ENCODE measurements around the gene ALPL.
"Not testable (repeated sequence)": the region's sequence is repeated elsewhere in the genome, so short reads cannot be mapped to it uniquely, and the experiment has no call there.

The ALPL gene

DNA sequence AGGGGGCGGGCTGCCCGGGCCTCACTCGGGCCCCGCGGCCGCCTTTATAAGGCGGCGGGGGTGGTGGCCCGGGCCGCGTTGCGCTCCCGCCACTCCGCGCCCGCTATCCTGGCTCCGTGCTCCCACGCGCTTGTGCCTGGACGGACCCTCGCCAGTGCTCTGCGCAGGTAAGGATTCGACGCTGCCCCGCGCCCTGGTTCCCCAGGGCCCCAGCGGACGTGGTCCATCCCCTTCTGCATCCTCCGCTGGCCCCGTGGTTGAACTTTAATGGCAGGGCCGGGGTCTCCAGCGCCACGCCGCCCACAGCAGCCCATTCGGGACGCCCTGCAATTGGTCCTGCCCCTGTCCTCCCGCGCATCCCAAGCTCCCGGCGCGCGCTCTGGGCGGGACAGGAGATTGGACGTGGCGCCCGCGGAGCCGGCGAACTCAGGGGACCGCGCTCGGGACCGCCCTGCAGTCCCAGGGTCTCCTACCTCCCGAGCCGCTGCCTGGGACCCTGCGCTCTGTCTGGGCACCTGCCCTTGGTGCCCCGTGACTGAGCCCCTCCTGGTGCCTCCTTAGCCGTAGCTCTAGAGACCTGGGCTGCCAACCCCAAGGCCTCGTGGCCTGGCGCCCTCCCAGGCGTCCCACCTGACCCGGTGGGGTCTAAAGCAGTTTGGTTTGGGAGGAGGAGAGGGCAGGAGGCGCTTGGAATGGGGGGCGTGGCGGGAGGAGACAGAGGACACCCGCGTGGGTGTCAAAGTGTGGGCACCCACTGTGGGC is at the start of gene ALPL:
ALPL (plus strand) TSS at position 73 of the 762 bp plus-strand sequence. CDS start 44,659 bp downstream, outside the sequence.
- Mint-ChIP-seq H3K27ac (peak within 1 kb of the TSS; percentile 1), H3K4me1 (peaks cover 11% of the 10 kb centered on the region), H3K4me3 (peak within 1 kb of the TSS; percentile 79), H3K27me3 (peaks cover 33% of the 10 kb centered on the region), H3K9me3 (no peaks in the 10 kb centered on the region), H3K36me3 (no peaks in the 10 kb centered on the region)

DNA sequence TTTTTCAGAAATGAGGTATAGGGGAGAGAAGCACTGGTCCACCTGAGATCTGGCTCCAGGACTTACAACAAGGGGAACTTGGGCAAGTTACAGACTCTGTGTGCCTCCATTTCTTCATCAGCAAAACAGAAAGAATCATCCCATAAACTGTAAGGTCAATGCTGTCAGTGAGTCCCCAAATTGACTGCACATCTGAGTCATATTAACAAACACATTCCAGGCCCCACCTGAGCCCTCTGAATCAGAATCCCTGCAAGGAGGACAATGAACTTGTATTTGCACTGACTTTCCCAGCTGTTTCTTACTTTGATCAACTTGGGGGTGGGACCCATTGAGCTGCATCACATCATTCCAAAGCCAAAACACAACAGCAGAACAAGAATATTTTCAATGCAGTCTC is 44.1 kb upstream of the ALPL start:
- H3K4me1 Mint-ChIP-seq, H3K36me3 Mint-ChIP-seq, H3K9me3 Mint-ChIP-seq, H3K27me3 Mint-ChIP-seq, H3K27ac Mint-ChIP-seq, H3K4me3 Mint-ChIP-seq: not testable (repeated sequence)

DNA sequence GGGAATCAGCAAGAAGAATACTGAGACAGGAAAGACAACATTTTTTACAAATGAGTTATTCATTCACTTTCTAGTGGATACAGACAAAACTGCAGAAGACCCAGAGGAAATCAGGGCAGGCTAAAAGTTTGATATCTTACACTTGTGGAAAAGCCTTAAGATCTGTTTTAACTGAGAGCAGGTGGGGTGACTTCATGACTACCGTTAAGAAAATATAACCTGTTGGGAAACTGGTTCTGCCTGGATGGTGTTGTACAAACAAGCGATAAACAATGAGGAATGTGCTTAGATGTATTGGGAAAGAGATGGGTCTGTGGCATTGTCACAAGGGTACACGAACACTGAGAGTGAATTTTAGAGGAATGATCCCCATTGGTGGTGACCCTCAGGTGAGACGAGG is 41.3 kb upstream of the ALPL start:
- H3K36me3 Mint-ChIP-seq, H3K4me1 Mint-ChIP-seq, H3K4me3 Mint-ChIP-seq, H3K9me3 Mint-ChIP-seq, H3K27me3 Mint-ChIP-seq, H3K27ac Mint-ChIP-seq: not testable (repeated sequence)

DNA sequence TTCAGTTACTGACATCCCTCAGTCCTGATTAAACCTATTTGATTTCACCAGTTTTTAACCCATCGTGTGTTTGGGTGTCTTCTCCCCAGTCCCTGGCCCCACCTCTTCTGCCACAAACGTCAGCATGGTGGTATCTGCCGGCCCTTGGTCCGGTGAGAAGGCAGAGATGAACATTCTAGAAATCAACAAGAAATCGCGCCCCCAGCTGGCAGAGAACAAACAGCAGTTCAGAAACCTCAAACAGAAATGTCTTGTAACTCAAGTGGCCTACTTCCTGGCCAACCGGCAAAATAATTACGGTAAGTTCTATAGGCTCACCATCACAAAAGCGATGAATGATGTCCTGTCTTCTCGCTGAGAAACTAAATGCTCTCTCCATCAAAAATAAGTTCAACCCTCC is 40.6 kb upstream of the ALPL start:
- Mint-ChIP-seq H3K27ac (no peak overlapping the region), H3K36me3 (peaks cover 6% of the 10 kb centered on the region)

DNA sequence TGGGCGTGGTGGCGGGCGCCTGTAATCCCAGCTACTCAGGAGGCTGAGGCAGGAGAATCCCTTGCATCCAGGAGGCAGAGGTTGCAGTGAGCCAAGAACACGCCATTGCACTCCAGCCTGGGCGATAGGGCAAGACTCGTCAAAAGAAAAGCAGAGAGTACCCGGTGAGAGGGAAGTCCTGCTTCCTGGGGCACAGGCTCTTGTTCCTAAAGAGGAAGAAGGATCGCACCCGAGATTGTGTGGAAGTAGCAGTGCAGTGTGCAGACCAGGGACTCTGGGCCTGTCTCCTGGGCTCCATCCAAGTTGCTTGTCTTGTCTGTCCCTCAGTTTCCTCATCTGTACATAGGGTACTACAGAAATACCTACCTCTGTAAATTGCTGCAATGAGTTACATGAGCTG is 39.6 kb upstream of the ALPL start:
- H3K4me1 Mint-ChIP-seq = no peaks in the 10 kb centered on the region
- H3K4me3 Mint-ChIP-seq = no peak overlapping the region
- H3K27ac Mint-ChIP-seq = no peak overlapping the region
- no peaks in the 10 kb centered on the region for H3K27me3 Mint-ChIP-seq
- peaks cover 9% of the 10 kb centered on the region for H3K36me3 Mint-ChIP-seq
- H3K9me3 Mint-ChIP-seq = no peaks in the 10 kb centered on the region

More for the DNA sequence above, 40.6 kb upstream of the ALPL start:
- Mint-ChIP-seq H3K4me1 (no peaks in the 10 kb centered on the region), H3K9me3 (no peaks in the 10 kb centered on the region), H3K4me3 (no peak overlapping the region), H3K27me3 (no peaks in the 10 kb centered on the region)

DNA sequence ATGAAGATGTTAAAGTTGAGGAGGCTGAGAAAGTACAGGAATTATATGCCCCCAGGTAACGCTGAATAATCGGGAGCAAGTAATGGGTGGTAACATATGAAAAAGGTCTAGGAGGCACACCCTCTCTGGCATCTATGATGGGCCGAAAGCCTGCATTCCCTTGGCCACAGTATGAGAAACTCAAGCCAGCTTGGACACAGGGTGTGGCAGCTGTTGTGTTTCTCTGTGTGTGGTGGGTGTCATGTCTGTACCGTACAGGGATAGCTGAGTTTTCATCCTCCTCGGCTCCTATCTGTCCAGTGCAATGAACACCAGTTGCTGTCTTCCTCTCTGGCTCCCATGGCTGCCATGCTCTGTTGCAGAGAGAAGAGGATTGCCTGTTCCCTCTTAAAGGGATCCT is 36.4 kb upstream of the ALPL start:
- Mint-ChIP-seq H3K36me3 (peaks cover 9% of the 10 kb centered on the region), H3K4me1 (no peaks in the 10 kb centered on the region), H3K9me3 (no peaks in the 10 kb centered on the region), H3K4me3 (no peak overlapping the region), H3K27ac (no peak overlapping the region), H3K27me3 (no peaks in the 10 kb centered on the region)

DNA sequence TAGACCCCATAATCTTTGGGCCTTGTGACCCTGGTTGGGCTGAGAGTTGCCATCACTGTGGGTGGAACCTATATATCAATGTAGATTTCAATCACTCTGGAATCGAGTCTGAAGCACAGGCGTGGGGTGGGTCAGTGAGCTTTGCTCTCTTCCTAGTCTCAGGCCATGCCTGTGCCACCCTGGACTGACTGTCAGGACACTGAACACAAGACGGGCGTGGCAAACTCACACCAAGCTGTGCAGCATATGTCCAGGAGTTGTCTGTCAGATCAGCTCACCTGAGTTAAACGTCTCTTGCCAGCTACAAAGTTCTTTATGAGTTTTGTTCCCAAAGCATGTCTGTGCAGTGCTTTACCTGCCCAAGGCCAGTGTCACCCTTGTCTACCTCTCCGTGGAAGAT is 30.9 kb upstream of the ALPL start:
- Mint-ChIP-seq H3K36me3 (peaks cover 8% of the 10 kb centered on the region), H3K4me3 (no peak overlapping the region), H3K27ac (no peak overlapping the region), H3K27me3 (no peaks in the 10 kb centered on the region), H3K9me3 (no peaks in the 10 kb centered on the region), H3K4me1 (no peaks in the 10 kb centered on the region)

DNA sequence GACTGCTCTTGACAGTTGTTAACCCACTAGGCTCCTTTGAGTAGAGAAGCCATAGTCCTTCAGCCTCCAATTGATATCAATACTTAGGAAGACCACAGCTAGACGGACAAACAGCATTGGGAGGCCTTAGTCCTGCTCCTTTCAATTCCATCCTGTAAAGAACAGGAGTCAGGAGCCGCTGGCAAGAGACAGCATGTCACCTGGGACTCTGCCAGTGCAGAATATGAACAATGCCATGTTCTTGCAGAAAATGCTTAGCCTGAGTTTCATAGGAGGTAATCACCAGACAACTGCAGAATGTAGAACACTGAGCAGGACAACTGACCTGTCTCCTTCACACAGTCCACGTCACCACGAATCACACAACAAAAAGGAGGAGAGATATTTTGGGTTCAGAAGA is 25.3 kb upstream of the ALPL start:
- H3K9me3 Mint-ChIP-seq, H3K4me1 Mint-ChIP-seq, H3K4me3 Mint-ChIP-seq, H3K27ac Mint-ChIP-seq, H3K27me3 Mint-ChIP-seq, H3K36me3 Mint-ChIP-seq: not testable (repeated sequence)

DNA sequence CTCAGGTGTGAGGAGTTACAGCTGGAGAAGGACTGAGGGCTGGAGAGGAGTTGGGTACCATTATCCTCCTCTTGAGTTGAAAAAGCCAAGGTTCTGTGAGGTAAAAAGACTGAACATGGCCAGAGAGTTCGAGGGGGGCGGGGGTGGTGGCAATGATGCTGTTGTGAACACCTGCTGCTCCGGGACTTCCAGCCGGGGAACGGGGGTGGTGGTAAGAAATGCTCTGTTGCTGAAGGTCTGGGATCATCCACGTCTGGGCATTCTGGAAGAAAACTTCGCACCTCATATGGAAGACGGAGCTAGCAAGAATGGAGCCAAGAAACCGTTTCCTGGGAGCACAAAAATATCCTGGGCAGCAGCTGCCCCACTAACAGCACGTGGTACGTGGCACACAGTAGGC is 20.1 kb upstream of the ALPL start:
- Mint-ChIP-seq H3K4me3 (no peak overlapping the region), H3K27ac (no peak overlapping the region), H3K36me3 (no peaks in the 10 kb centered on the region), H3K9me3 (no peaks in the 10 kb centered on the region), H3K4me1 (peaks cover 6% of the 10 kb centered on the region), H3K27me3 (peaks cover 4% of the 10 kb centered on the region)

DNA sequence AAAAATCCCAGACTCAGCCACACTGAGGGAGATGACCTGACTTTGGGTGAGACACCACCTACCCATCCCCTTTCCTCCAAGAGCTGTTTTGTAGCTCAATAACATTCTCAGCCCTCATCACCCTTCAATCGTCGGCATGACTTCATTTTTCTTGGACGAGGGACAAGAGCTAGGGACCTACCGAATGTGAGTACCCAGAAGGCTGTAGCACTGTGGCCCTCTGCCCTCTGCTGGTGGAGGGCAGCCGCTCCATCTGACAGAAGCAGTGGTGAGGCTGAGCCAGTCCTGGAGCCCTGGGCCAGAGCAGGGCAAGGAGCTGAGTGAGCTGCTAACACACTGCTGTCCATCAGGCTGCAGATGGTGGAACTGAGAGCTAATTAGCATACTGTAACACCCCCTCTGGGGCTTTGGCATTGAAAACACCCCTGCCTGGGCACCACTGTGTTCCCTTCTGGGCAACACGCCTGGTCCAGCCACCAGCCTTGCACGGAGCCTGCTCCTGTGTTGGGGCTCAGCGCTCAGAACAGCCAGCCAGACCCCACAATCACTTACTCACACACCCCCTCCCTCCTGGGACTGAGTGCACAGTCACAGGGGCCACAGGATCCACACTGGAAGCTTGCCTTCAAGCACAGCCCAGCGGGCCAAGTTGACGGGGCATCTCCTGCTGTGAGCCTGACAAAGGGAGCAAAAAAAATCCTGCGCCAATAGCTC is 18.3 kb upstream of the ALPL start:
- Mint-ChIP-seq H3K27ac (no peak overlapping the region), H3K9me3 (no peaks in the 10 kb centered on the region), H3K36me3 (no peaks in the 10 kb centered on the region), H3K4me1 (peaks cover 6% of the 10 kb centered on the region), H3K27me3 (peaks cover 4% of the 10 kb centered on the region), H3K4me3 (no peak overlapping the region)

DNA sequence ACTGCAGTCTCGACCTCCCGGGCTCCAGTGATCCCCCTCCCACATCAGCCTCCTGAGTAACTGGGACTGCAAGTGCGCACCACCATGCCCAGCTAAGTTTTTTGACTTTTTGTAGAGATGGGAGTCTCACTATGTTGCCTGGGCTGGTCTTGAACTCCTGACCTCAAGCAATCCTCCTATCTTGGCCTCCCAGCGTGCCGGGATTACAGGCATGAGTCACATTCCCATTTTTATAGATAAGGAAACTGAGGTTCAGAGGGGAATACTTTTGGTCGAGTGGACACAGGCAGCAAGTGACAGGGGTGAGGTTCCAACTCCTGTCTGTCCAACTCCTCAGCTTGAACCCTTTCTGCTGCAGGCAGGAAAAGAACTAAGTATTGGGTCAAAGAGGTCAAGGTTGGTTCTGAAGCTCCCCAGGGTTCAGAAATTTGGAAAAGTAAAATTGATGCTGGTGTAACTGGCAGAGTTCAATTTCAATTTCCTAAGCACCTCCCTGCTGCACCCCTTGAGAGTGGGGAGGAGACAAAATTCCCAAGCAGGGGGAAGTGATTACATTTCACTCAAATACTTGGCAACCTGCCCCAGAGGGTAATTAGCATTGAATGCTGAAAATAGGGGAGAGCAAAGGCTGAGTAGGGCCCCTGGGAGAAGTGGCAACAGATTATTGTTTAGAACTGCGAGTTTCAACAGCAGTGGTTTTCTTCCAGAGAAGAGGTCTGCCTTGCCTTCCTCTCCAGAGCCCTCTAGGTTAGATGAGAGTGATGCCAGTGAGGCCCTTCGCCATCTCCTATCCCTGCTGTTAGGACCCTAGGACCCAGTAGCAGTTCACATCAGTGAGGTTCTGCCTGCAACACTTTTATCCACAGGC is 17.5 kb upstream of the ALPL start:
- Mint-ChIP-seq H3K4me1 (peaks cover 6% of the 10 kb centered on the region), H3K27ac (no peak overlapping the region), H3K4me3 (no peak overlapping the region), H3K9me3 (no peaks in the 10 kb centered on the region), H3K27me3 (peaks cover 4% of the 10 kb centered on the region), H3K36me3 (no peaks in the 10 kb centered on the region)

DNA sequence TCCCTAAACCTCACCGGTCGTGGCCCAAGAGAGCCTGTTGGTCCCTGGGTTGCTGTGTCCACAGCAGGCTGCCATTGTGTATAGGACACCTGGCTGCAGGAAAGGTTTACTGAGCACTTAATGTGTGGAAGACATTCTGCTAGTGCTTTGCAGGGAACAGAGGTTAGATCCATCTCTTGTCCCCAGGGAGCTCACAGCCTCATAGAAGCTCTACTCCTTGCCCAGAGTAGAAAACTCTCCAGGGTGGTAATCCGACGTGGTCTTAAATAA is 16.9 kb upstream of the ALPL start:
- Mint-ChIP-seq H3K36me3 (no peaks in the 10 kb centered on the region), H3K4me3 (no peak overlapping the region), H3K4me1 (peaks cover 6% of the 10 kb centered on the region), H3K27me3 (peaks cover 4% of the 10 kb centered on the region), H3K9me3 (no peaks in the 10 kb centered on the region), H3K27ac (no peak overlapping the region)

DNA sequence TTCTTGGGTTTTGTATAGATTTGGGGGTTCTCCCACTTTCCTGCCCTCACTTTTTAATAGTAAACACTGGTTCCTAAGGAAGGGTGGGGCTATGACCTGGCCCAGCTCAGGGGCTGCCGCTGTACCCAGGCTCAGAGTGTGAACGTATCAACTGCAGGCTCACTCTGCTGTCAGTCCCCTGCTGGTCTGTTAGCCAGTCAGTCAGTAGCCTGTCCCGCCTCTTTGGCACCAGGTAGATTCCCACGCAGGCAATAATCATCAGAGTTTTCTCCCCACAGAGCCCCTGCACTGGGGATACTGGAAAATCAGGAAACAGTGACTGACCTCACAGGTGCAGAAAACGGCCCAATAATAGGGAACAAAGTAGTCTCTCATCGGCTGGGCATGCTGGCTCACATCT is 15.0 kb upstream of the ALPL start:
- no peaks in the 10 kb centered on the region for H3K4me1 Mint-ChIP-seq
- no peaks in the 10 kb centered on the region for H3K36me3 Mint-ChIP-seq
- no peak overlapping the region for H3K27ac Mint-ChIP-seq
- no peak overlapping the region for H3K4me3 Mint-ChIP-seq
- H3K9me3 Mint-ChIP-seq = no peaks in the 10 kb centered on the region
- peaks cover under 1% of the 10 kb centered on the region for H3K27me3 Mint-ChIP-seq

DNA sequence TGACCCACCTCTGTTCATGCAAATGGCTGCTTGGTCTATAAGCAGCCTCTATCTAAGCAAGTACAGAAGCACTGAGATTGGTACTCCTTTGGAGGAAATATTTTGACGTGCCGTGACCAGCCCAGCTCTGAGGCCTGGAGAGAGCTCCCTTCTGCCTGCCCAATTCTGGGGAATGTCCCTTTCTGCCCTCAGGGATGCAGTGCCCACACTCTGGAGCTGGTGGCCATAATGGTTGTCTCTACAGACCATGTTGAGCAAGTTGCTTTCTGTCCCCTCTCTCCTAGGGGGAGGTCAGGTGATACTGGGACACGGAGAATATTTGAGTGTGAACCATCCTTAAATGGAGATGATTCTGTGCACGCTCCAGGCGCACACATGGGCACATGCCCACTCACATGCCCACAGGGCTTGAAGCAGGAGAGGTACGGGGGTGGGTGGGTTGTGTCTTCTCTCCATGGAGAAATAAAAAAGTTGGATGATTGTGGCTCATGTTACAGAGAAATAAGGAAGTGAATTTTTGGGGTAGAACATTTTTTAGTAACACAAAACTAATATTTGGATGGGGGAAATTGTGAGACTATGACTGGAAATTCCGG is 13.9 kb upstream of the ALPL start:
- Mint-ChIP-seq H3K9me3 (no peaks in the 10 kb centered on the region), H3K27me3 (no peaks in the 10 kb centered on the region), H3K4me1 (no peaks in the 10 kb centered on the region)

DNA sequence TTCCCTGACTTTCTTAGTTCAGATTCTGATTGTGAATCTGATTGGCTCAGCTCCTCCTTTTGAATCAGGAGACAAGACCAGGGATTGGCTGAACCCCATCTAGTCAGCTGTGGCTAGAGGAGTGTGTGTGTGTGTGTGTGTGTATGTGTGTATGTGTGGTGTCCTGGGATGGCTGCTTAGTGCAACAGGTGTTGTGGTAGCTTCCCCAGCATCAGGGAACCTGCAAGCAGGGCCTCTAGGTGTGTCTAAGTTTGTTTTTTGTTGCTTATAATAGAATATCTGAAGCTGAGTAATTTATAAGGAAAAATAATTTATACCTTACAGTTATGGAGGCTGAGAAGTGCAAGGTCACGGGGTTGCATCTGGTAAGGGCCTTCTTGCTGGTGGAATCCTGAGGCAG is 13.2 kb upstream of the ALPL start:
- H3K27me3 Mint-ChIP-seq = no peaks in the 10 kb centered on the region

More for the DNA sequence above, 13.9 kb upstream of the ALPL start:
- no peak overlapping the region for H3K27ac Mint-ChIP-seq
- H3K36me3 Mint-ChIP-seq = no peaks in the 10 kb centered on the region
- H3K4me3 Mint-ChIP-seq = no peak overlapping the region

DNA sequence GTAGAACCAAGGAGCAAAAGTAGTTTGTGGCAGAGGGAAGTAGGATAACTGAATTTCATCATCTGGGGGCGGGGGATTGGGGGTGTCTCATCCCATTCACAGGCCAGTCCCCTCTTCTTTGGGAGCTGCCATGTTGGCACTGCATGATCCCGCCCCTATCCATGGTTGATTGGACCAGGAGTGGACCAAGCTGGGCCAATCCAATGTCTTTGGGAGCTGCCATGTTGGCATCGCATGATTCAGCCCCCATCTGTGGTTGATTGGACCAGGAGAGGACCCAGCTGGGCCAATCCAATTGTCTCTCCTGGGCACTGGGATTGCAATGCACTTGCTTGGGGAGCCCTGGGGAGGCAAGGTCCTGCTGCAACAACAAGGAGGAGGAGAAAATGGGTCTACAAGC is 12.3 kb upstream of the ALPL start:
- no peak overlapping the region for H3K4me3 Mint-ChIP-seq
- H3K36me3 Mint-ChIP-seq = no peaks in the 10 kb centered on the region
- H3K27ac Mint-ChIP-seq = no peak overlapping the region
- no peaks in the 10 kb centered on the region for H3K9me3 Mint-ChIP-seq
- no peaks in the 10 kb centered on the region for H3K4me1 Mint-ChIP-seq
- no peaks in the 10 kb centered on the region for H3K27me3 Mint-ChIP-seq

More for the DNA sequence above, 13.2 kb upstream of the ALPL start:
- H3K4me3 Mint-ChIP-seq = no peak overlapping the region
- H3K4me1 Mint-ChIP-seq = no peaks in the 10 kb centered on the region
- H3K27ac Mint-ChIP-seq = no peak overlapping the region
- H3K9me3 Mint-ChIP-seq = no peaks in the 10 kb centered on the region
- H3K36me3 Mint-ChIP-seq = no peaks in the 10 kb centered on the region
